Nephron (organoid): ENCODE measurements around the gene ZNF207.
"Not testable (repeated sequence)": the region's sequence is repeated elsewhere in the genome, so short reads cannot be mapped to it uniquely, and the experiment has no call there.

Experiments
- H3K27ac Mint-ChIP-seq, 3 experiments: 2 replicates each; pipeline ENCODE4 v1.8.0; 2020; ENCODE audit warnings: mixed read lengths in 3 of 3, mild to moderate bottlenecking in 2 of 3, moderate library complexity in 1 of 3
- H3K27me3 Mint-ChIP-seq: 2 replicates; pipeline ENCODE4 v1.8.0; 2021; ENCODE audit warnings: low read depth, mild to moderate bottlenecking, moderate library complexity, mixed read lengths
- H3K36me3 Mint-ChIP-seq: 2 replicates; pipeline ENCODE4 v1.8.0; 2020; ENCODE audit warnings: low read depth, mixed read lengths
- H3K4me1 Mint-ChIP-seq: 2 replicates; pipeline ENCODE4 v1.8.0; 2020; ENCODE audit warnings: mixed read lengths
- H3K4me3 Mint-ChIP-seq, 3 experiments: 2 replicates each; pipeline ENCODE4 v1.8.0; 2020; ENCODE audit warnings: mild to moderate bottlenecking in 3 of 3, mixed read lengths in 3 of 3, moderate library complexity in 2 of 3
- H3K9me3 Mint-ChIP-seq: 2 replicates; pipeline ENCODE4 v1.8.0; 2020; ENCODE audit warnings: mixed read lengths
- TF ChIP-seq, protein P1 (sequence below), 3 experiments: fragments of 200-600 bp; sonication (generic); IDR thresholded peaks; one replicate each; pipeline ENCODE4 v1.5.0; 2021; ENCODE audit warnings: antibody characterized with exemption in 3 of 3; ENCODE audit not compliant: unreplicated experiment in 3 of 3

The ZNF207 gene

DNA sequence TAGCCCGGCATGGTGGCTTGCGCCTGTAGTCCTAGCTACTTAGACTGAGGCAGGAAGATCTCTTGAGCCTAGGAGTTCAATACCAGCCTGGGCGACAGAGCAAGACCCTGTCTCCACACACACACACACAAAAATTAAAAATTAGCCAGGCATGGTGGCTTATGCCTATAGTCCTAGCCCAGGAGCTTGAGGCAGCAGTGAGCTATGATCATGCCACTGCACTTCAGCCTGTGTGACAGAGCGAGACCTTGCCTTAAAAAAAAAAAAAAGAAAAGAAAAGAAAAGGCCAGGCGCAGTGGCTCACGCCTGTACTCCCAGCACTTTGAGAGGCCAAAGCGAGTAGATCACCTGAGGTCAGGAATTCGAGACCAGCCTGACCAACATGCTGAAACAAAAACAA is 31.9 kb upstream of the ZNF207 start:
- peak overlapping the region in 1 of 3 experiments; percentile 86 for H3K27ac Mint-ChIP-seq
- no peaks in the 10 kb centered on the region for H3K4me1 Mint-ChIP-seq
- H3K27me3 Mint-ChIP-seq: peaks cover 18% of the 10 kb centered on the region
- no peaks in the 10 kb centered on the region for H3K36me3 Mint-ChIP-seq
- TF ChIP-seq, protein P1, sequence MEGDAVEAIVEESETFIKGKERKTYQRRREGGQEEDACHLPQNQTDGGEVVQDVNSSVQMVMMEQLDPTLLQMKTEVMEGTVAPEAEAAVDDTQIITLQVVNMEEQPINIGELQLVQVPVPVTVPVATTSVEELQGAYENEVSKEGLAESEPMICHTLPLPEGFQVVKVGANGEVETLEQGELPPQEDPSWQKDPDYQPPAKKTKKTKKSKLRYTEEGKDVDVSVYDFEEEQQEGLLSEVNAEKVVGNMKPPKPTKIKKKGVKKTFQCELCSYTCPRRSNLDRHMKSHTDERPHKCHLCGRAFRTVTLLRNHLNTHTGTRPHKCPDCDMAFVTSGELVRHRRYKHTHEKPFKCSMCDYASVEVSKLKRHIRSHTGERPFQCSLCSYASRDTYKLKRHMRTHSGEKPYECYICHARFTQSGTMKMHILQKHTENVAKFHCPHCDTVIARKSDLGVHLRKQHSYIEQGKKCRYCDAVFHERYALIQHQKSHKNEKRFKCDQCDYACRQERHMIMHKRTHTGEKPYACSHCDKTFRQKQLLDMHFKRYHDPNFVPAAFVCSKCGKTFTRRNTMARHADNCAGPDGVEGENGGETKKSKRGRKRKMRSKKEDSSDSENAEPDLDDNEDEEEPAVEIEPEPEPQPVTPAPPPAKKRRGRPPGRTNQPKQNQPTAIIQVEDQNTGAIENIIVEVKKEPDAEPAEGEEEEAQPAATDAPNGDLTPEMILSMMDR (IDR thresholded peaks at IDR 0.05; ENCODE audit: unreplicated experiment in 3 of 3): no peak
- no peak overlapping the region for H3K4me3 Mint-ChIP-seq
- H3K9me3 Mint-ChIP-seq: no peaks in the 10 kb centered on the region

DNA sequence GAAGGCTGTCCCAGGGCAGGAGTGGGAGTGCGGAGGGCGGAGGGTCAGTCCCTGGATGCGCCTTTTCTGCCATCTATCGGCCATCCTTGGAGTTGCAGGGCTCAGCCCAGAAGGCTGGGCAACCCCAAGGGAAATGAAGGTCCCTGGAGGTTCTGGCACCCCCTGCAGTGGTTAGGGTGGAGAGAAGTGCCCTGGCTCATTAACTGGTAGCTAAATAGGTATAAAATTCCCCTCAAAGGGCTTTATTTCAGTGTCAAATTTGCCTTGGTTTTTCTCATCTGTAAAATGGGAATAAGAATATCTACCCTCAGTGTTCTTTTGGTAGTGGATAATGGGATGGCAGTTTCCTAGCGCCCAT is 30.4 kb upstream of the ZNF207 start:
- TF ChIP-seq, protein P1 (IDR thresholded peaks at IDR 0.05; ENCODE audit: unreplicated experiment in 3 of 3): peak; percentile 89 to 93 (median 90)
- no peaks in the 10 kb centered on the region for H3K9me3 Mint-ChIP-seq
- no peak overlapping the region for H3K27ac Mint-ChIP-seq
- no peak overlapping the region for H3K4me3 Mint-ChIP-seq
- no peaks in the 10 kb centered on the region for H3K4me1 Mint-ChIP-seq
- no peaks in the 10 kb centered on the region for H3K36me3 Mint-ChIP-seq
- H3K27me3 Mint-ChIP-seq: peaks cover 15% of the 10 kb centered on the region

DNA sequence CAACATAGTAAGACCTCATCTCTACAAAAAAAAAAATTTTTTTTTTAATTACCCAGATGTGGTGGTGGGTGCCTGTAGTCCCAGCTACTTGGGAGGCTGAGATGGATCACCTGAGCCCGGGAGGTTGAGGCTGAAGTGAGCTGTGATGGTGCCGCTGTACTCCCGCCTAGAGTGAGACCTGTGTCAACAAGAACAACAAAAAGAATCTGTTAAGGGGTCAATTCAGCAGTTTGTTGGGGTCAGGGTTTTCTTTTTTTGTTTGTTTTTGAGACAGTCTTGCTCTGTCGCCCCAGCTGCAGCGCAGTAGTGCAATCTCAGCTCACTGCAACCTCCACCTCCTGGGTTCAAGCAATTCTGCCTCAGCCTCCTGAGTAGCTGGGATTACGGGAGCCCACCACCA is 29.9 kb upstream of the ZNF207 start:
- not testable (repeated sequence) for H3K4me1 Mint-ChIP-seq, H3K4me3 Mint-ChIP-seq, H3K27me3 Mint-ChIP-seq, H3K9me3 Mint-ChIP-seq, H3K27ac Mint-ChIP-seq, H3K36me3 Mint-ChIP-seq

DNA sequence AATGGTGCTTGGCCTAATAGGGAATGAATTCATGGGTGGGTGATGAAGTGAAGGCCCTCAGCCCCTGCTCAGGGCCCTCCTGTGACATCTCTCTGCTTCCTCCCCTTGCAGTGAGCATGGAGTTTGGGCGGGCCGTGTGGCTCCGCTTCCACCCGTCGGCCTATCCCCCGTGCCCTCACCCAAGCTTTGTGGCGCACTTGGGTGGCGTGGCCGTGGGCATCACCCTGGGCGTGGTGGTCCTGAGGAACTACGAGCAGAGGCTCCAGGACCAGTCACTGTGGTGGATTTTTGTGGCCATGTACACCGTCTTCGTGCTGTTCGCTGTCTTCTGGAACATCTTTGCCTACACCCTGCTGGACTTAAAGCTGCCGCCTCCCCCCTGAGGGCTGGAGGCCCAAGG is 29.1 kb upstream of the ZNF207 start:
- Mint-ChIP-seq H3K36me3 (no peaks in the 10 kb centered on the region), H3K4me3 (no peak overlapping the region), H3K27me3 (peaks cover 6% of the 10 kb centered on the region), H3K9me3 (no peaks in the 10 kb centered on the region), H3K27ac (no peak overlapping the region), H3K4me1 (no peaks in the 10 kb centered on the region)
- TF ChIP-seq, protein P1 (IDR thresholded peaks at IDR 0.05; ENCODE audit: unreplicated experiment in 3 of 3): no peak

DNA sequence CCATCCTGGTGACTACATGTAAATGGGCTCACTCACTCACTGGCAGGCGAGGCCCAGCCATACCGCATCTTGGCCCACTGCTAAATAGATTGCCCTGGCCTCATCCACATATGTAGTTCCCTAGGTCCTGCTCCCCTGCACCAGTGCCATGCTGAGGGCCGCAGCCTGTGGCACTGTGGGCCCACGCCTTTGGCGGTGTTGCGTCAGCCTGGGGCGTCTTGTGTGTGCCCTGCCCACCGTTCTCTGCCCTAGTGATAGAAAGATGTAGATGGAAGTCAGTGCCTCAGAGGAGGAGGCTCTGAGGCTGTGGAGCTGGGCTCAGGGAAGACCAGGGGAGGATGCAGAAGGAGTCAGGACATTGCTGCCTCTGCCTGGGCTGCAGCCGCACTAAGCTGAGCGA is 26.9 kb upstream of the ZNF207 start:
- no peaks in the 10 kb centered on the region for H3K4me1 Mint-ChIP-seq
- TF ChIP-seq, protein P1 (IDR thresholded peaks at IDR 0.05; ENCODE audit: unreplicated experiment in 3 of 3): no peak
- H3K36me3 Mint-ChIP-seq: no peaks in the 10 kb centered on the region
- no peak overlapping the region for H3K4me3 Mint-ChIP-seq
- H3K27ac Mint-ChIP-seq: no peak overlapping the region
- no peaks in the 10 kb centered on the region for H3K9me3 Mint-ChIP-seq
- peaks cover 5% of the 10 kb centered on the region for H3K27me3 Mint-ChIP-seq

DNA sequence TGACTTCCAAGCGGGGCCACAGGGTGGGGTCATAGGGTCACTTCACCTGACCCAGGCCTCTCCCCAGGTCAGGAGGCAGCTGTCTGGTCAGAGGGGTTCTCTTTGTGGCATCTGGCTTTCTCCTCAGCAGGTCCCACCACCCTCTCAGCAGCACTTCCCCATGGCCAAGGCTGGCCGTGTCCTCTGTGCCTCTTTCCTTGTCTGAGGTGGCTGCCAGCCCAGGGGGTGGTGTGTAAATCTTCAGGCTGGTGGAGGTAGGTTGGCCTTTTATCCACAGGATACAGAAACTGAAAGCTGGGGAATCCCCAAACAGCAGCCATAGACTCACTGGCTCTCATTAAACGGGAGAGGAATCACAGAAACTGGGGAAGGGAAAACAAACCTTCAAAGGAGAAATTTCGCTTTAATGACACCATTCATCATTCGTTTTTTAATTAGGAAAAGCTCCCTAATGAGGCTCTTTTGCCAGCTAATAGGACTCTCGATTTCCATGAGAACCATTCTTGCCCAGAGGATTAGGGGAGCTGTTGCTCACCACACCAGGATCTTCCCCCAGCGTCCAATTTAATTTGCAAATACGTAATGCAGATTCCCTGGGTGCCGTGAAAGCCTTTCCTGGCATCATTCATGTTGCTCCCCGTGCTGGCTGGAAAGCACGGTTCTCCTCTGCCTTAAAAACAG is 26.0 kb upstream of the ZNF207 start:
- H3K36me3 Mint-ChIP-seq: no peaks in the 10 kb centered on the region
- H3K4me3 Mint-ChIP-seq: no peak overlapping the region
- no peak overlapping the region for H3K27ac Mint-ChIP-seq
- no peaks in the 10 kb centered on the region for H3K4me1 Mint-ChIP-seq
- H3K27me3 Mint-ChIP-seq: peaks cover 5% of the 10 kb centered on the region
- TF ChIP-seq, protein P1 (IDR thresholded peaks at IDR 0.05; ENCODE audit: unreplicated experiment in 3 of 3): no peak
- no peaks in the 10 kb centered on the region for H3K9me3 Mint-ChIP-seq
